Esophagus squamous epithelium (tissue), 4 donors: Measurements from ENCODE around the gene B4GALT5.

Experiments
- CTCF ChIP-seq, 6 experiments: fragments of 450-650 bp in 4 of 6; fragments of 200-600 bp in 2 of 6; sonication (generic) in 2 of 6; IDR thresholded peaks; one replicate each; pipeline ENCODE4 v1.5.1; 2016 to 2019; ENCODE audit warnings: antibody characterized with exemption in 6 of 6, mild to moderate bottlenecking in 4 of 6, moderate library complexity in 4 of 6
- POLR2A ChIP-seq, 4 donors: fragments of 450-650 bp; IDR thresholded peaks; one replicate each; pipeline ENCODE4 v1.6.1; 2017; ENCODE audit warnings: antibody characterized with exemption in 4 of 4, mild to moderate bottlenecking in 4 of 4, moderate library complexity in 3 of 4

GRCh38 chr20:49699200-49699992 is 14.3 kb downstream of the B4GALT5 start:
- TF ChIP-seq POLR2A (IDR thresholded peaks at IDR 0.05): no peak
- TF ChIP-seq CTCF (IDR thresholded peaks at IDR 0.05): no peak
